ENCODE data around the gene ADAMTS13.

GRCh38 chr9:133445293-133445969 lies 23.3 kb downstream of the ADAMTS13 start:
- TF ChIP-seq CTCF (IDR thresholded peaks at IDR 0.05) (no peak), EP300 (IDR thresholded peaks at IDR 0.05) (no peak)
